ENCODE results near the gene DIP2C.

The DIP2C gene

DNA sequence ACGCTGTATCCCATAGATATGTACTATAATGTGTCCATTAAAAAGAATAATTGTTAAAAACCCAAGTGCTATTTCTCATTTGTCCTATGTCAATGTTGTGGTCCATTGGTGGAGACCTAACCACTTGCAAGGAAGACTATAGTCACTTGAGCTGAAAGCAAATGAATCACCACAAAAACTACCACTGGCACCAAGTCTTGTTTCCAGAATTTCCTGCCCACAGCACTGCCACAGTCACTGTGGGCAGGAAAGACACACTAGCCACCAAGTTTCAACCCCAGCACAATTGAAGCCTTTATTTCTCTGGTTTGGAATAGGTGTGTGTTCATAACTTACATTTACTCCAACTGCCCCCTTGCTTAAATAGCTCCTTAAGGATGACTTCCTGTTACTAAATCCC, 12.4 kb downstream of the DIP2C start:
- DNase-seq = no peak

- no peak for DNase-seq
Measured at GRCh38 chr10:676178-676577, 13.3 kb downstream of the DIP2C start.

GRCh38 chr10:675532-675931, 13.9 kb downstream of the DIP2C start:
- no peak for DNase-seq

DNA sequence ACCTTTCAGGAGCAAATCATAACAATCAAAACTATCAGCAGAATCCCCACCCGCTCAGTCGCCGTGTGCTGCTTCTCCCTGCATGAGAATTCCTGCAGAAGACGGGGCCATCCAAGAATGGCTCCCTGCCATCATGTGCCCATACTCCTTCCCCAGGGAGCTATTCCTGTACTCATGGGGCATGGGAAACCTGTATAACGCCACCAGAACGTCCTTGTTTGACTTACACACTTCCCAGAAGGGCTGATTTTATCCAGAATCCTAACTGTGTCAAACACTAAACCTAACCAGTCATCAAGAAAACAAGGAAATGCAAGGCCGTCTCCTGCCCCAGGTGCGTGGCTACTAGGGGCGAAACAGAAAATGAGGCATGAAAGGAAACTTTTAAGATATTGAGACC, 16.0 kb downstream of the DIP2C start:
- no peak for DNase-seq

- no peak for DNase-seq
Measured at GRCh38 chr10:672992-673391, 16.5 kb downstream of the DIP2C start.

GRCh38 chr10:672203-672602, 17.3 kb downstream of the DIP2C start:
- DNase-seq = no peak

DNA sequence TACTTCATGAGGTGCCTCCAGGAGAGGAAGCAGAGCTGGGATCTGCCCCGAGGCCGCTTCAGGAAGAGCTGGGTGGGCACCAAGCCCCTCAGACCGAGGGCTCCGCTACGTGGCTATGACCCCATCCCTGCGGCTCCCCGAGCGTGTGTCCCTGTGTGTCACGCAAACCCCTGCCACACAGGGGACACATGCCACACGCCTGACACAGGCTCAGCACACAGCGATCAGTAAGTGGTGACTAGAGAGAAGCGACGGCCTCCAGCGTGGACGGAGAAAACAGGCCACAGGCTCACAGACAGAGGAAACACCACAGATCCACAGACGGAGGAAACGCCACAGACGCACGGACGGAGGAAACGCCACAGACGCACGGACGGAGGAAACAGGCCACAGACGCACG, 18.5 kb downstream of the DIP2C start:
- no peak for DNase-seq

DNA sequence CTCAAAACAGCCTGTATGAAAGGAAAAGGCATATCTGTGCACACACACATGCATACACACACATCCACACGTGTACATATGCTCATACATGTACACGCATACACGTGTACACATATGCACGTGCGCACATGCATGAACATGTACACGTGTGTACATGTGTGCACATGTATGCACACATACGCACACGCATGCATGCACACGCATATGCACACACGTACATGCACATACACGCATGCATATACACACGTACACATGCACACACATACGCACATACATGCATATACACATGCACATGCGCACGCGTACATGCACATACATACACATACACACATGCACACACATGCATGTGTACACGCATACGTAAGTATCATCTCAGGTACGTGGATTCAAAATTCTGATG, 19.4 kb downstream of the DIP2C start:
- no peak for DNase-seq

- no peak for DNase-seq
Measured at GRCh38 chr10:668786-669485, 20.5 kb downstream of the DIP2C start.

DNA sequence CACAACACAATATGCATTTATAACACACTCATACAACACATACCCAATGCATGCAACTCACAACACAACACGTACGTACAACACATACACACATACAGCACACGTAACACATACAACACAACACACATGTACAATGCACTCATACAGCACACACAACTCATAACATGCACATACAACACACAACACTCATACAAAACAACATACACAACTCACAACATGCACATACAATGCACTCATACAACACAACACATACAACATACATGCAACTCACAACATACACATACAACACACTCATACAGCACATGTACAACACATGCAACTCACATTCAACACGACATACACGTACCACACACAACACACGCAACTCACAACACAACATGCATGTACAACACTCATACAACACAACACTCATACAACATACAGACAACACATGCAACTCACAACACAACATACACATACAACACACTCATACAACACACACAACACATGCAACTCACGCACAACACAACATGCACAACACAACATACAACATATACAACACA, 21.8 kb downstream of the DIP2C start:
- DNase-seq = no peak

DNA sequence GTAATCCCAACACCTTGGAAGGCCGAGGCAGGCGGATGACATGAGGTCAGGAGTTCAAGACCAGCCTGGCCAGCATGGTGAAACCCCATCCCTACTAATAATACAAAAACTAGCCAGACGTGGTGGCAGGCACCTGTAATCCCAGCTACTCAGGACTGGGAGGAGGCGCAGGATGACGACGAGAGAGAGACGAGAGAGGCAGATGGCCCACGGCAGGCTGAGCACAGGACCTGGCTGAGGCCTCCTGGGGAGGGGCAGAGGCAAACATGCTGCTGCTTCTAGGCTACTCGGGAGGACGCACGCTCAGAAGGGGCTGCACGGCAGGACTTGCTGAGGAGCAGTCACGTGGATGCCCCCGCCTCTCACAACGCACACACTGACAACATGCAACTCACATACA, 22.4 kb downstream of the DIP2C start:
- DNase-seq = no peak

GRCh38 chr10:666237-667012, 23.0 kb downstream of the DIP2C start:
- no peak for DNase-seq

- DNase-seq = no peak
Measured at GRCh38 chr10:665579-666091, 23.8 kb downstream of the DIP2C start.

- no peak for DNase-seq
Measured at GRCh38 chr10:664893-665292, 24.6 kb downstream of the DIP2C start.

GRCh38 chr10:664301-664700, 25.2 kb downstream of the DIP2C start:
- DNase-seq = no peak

DNA sequence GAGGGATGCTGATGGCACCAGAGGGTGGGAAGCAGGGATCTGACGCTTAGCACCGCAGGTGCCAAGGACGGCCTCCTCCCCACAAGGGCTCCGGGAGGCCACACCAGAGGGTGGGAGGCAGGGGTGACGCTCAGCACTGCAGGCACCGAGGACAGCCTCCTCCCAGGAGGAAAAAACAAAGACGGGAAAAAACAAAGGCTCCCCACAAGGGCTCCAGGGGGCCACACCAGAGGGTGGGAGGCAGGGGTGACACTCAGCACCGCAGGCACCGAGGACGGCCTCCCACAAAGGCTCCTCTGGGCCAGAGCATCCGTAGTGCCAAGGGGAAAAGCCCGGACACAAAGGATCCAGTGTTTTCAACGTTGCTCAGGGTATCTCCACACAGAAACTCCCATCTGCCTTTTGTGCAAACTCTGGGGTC, 25.6 kb downstream of the DIP2C start:
- DNase-seq = no peak

GRCh38 chr10:663466-663751, 26.1 kb downstream of the DIP2C start:
- DNase-seq = no peak

DNA sequence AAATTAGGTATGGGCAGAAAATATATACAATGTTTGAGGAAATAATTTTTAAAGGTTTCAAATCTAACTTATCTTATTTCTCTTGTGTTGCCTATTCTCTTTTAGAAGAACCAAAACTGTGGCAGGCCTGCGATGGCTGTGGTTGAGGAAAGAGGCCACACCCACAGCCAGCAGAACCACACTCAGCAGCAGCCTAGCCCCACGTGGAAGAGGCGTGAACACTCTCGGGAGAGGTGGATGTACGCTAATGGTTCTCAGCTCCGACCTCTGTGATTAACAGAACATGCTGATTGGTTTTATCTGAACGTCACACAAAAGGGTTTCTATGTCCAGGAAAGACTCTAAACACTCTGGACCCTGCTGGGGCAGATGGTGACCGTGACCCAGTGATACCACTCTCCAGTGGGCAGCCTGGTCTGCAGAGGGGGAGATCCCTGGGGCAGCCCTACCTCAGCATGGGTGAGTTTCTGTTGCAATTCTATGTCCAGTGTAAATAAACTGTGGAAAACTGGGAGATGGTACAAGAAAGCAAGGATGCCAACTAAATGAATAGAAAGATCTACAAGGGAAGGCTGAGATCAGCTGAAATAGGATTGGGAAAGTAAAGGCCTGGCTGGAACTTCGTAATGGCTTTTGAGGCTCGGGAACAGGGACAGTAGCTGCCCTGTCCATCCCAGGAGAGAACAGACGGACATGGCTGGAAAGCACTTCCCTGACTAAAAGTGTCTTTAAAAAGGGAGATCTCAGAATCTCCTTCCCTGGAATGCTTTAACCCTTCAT, 26.6 kb downstream of the DIP2C start:
- no peak for DNase-seq

DNA sequence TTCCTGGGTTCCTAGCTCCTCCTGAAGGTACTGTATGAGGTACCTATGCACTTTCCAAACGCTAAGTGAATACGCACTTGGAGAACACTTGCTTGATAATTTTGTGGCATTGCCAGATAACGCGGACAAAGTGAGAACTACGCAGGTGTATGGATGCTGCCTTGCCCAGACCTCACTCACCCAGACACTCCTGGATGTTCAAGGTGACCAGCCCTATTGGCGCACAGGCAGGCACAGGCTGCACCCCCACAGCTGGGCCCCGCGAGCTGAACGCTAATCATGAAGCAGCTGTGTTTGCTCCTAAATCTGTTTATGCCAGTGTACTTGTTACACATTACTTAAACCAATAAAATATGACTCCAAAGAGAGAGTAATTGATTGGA, 27.3 kb downstream of the DIP2C start:
- no peak for DNase-seq

DNA sequence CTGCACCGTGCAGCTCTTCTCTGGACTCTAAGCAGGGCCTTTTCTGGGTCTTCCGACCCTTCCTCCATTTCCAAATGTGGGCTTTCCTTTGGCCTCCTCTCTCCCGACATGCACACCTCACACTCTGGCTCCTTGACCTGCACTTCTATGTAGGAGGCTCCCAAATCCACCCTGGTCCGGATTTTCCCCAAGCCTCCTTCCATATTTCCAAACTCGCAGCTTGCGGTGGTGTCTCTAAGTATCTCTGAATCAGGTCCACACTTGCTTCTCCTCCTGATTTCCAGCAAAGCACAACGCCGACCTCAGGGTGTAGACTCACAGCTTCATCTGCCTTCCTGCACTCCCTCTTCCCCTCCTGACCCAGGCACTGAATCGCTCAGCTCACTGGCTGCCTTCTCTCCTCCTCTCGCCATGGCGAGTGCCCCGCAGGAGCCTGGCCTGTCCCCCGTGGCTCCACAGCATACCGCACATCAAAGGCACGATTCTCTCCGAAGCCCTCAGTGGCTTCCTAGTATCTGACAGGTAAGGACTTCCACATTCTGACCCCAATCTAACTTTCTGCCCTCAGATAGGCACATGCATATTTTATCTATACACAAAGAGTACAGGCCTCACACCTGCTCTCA, 27.8 kb downstream of the DIP2C start:
- DNase-seq = no peak

GRCh38 chr10:660970-661596, 28.4 kb downstream of the DIP2C start:
- no peak for DNase-seq

DNA sequence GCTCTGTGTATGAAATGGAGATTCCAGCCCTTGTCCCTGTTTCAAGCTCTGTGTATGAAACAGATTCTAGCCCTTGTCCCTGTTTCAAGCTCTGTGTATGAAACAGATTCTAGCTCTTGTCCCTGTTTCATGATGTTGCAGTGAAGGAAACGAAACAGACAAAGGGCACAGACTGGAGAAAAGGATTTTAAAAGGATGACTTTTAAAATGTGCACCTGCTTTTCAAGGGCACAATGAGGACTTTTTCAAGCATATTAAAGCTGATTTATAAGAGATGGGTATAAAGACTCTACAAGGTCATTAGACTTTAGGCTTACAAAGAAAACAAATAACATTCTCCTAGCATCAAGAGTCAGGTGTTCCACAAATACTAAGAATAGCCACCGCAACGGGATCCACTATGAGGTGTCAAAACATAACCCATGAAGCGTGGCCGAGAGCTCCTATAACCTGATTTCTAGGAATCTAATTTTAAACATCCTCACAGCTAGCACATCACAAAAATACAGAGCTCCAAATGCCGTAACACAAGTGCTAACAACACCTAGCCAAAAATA, 29.0 kb downstream of the DIP2C start:
- no peak for DNase-seq

All from activated CD8-positive, alpha-beta memory T cell treated with anti-CD3 and anti-CD28 coated beads for 24 hours (primary cell).